Caco-2 (cell line): Measurements from ENCODE around the gene RUNX2. TPM values are rescaled to one million over a fixed set of nuclear protein-coding genes. Genes with fewer than 3 reads are reported as not detected.

Experiments used
- BruUV-seq: library from RNA; stranded (reverse); fragments of 400-500 nt; replicated peaks from 2 replicates; lab custom pipeline; 2021; lab: Mats Ljungman, UMichigan
- CTCF ChIA-PET: fragments of 300-600 bp; sonication (Branson Sonifier 250); formaldehyde crosslinking; loops from one replicate; lab custom pipeline; 2022; ENCODE audit warnings: antibody characterized with exemption; lab: Charles Lee
- POLR2A ChIA-PET: fragments of 300-600 bp; sonication (Branson Sonifier 250); formaldehyde crosslinking; loops from one replicate; lab custom pipeline; 2022; ENCODE audit warnings: antibody characterized with exemption; lab: Charles Lee
- DNase-seq, 2 experiments: peaks; one replicate each; pipeline versions ENCODE4 v3.0.0 to v3.0.0-alpha.2; 2020 to 2022
- H3K27me3 ChIP-seq: replicated peaks from 2 replicates; pipeline ENCODE4 v1.6.0; 2011; ENCODE audit warnings: low read length; ENCODE audit not compliant: control insufficient read depth, insufficient read depth
- H3K36me3 ChIP-seq: 2 replicates; pipeline ENCODE4 v1.5.1; 2011; ENCODE audit warnings: low read length; ENCODE audit not compliant: control insufficient read depth, insufficient read depth
- H3K4me1 ChIP-seq: fragments of 250-450 bp; sonication (Bioruptor Pico); 2 replicates; pipeline ENCODE4 v1.5.1; 2020; ENCODE audit warnings: mild to moderate bottlenecking
- H3K4me3 ChIP-seq: 2 replicates; pipeline ENCODE4 v1.5.1; 2011; ENCODE audit warnings: low read depth, mild to moderate bottlenecking, control low read depth, low read length
- H3K9me3 ChIP-seq: fragments of 250-450 bp; sonication (Bioruptor Pico); 2 replicates; pipeline ENCODE4 v1.5.1; 2020; ENCODE audit warnings: mild to moderate bottlenecking, moderate library complexity
- H3K27ac Mint-ChIP-seq: one replicate; pipeline ENCODE4 v1.8.0; 2022; ENCODE audit warnings: mixed read lengths; ENCODE audit not compliant: unreplicated experiment
- H3K27me3 Mint-ChIP-seq: one replicate; pipeline ENCODE4 v1.8.0; 2022; ENCODE audit warnings: mixed read lengths; ENCODE audit not compliant: insufficient read depth, unreplicated experiment
- H3K36me3 Mint-ChIP-seq: one replicate; pipeline ENCODE4 v1.8.0; 2022; ENCODE audit warnings: mild to moderate bottlenecking, mixed read lengths; ENCODE audit not compliant: insufficient read depth, unreplicated experiment
- H3K4me1 Mint-ChIP-seq: one replicate; pipeline ENCODE4 v1.8.0; 2022; ENCODE audit warnings: low read depth, mixed read lengths; ENCODE audit not compliant: unreplicated experiment
- H3K4me3 Mint-ChIP-seq: one replicate; pipeline ENCODE4 v1.8.0; 2022; ENCODE audit warnings: mild to moderate bottlenecking, moderate library complexity, mixed read lengths; ENCODE audit not compliant: unreplicated experiment
- H3K9me3 Mint-ChIP-seq: one replicate; pipeline ENCODE4 v1.8.0; 2022; ENCODE audit warnings: mixed read lengths; ENCODE audit not compliant: unreplicated experiment
- intact Hi-C: fragments of 100-400 bp; cut with micrococcal nuclease; formaldehyde crosslinking; loops from one replicate; pipeline ENCODE4 v1.10.0; 2022; ENCODE audit not compliant: unreplicated experiment
- total RNA-seq: library from RNA; stranded (reverse); gene quantifications from 2 replicates; pipeline ENCODE4 v1.2.3, GENCODE V29; 2022
- TF ChIP-seq, protein P1 (sequence below), 2 experiments: fragments of 200-600 bp in 1 of 2; IDR thresholded peaks; 1 replicate in 1 of 2; 2 replicates in 1 of 2; pipeline versions ENCODE4 v1.5.1 to v1.8.0; 2011 to 2022; ENCODE audit warnings: antibody characterized with exemption in 1 of 2, control low read depth in 1 of 2, inconsistent platforms in 1 of 2, low read depth in 1 of 2, low read length in 1 of 2, mild to moderate bottlenecking in 1 of 2, moderate library complexity in 1 of 2; ENCODE audit not compliant: insufficient read depth in 1 of 2, severe bottlenecking in 1 of 2, unreplicated experiment in 1 of 2

Gene RUNX2
- total RNA-seq, 1 experiment from 2014 or later = not detected

DNA sequence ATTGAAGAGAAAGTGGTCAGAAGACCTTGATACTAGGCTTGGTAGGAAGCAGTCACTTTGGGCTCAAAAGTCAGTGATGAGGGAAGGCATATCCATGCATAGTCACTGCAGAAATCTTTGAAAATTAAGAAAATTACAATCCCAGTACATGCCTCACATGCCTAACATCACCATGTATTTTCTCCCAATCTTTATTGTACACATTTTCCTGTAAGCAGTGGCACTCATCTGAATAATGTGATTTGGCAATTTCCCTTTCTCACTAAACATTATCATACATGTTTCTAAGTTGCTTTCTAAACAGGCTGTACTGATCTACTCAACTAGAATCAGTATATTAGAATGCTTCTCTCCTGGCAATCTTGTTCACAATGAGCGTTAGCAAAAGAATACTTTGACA lies 330.3 kb downstream of the RUNX2 start:
- ChIA-PET CTCF (no interaction called here), POLR2A (no interaction called here)
- DNase-seq = no peak
- no peak overlapping the region for H3K4me3 ChIP-seq
- H3K9me3 ChIP-seq = no peaks in the 10 kb centered on the region
- Mint-ChIP-seq H3K4me1 (no peaks in the 10 kb centered on the region), H3K27ac (no peak overlapping the region), H3K36me3 (no peaks in the 10 kb centered on the region), H3K27me3 (peaks cover 5% of the 10 kb centered on the region), H3K9me3 (peaks cover 13% of the 10 kb centered on the region), H3K4me3 (no peak overlapping the region)
- H3K27me3 ChIP-seq = no peaks in the 10 kb centered on the region
- BruUV-seq = no TSS peak
- intact Hi-C loops = no loop called here
- no peaks in the 10 kb centered on the region for H3K36me3 ChIP-seq
- H3K4me1 ChIP-seq = no peaks in the 10 kb centered on the region
- TF ChIP-seq, protein P1, sequence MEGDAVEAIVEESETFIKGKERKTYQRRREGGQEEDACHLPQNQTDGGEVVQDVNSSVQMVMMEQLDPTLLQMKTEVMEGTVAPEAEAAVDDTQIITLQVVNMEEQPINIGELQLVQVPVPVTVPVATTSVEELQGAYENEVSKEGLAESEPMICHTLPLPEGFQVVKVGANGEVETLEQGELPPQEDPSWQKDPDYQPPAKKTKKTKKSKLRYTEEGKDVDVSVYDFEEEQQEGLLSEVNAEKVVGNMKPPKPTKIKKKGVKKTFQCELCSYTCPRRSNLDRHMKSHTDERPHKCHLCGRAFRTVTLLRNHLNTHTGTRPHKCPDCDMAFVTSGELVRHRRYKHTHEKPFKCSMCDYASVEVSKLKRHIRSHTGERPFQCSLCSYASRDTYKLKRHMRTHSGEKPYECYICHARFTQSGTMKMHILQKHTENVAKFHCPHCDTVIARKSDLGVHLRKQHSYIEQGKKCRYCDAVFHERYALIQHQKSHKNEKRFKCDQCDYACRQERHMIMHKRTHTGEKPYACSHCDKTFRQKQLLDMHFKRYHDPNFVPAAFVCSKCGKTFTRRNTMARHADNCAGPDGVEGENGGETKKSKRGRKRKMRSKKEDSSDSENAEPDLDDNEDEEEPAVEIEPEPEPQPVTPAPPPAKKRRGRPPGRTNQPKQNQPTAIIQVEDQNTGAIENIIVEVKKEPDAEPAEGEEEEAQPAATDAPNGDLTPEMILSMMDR (IDR thresholded peaks at IDR 0.05; ENCODE audit: insufficient read depth in 1 of 2, low read depth in 1 of 2, low read length in 1 of 2, severe bottlenecking in 1 of 2, unreplicated experiment in 1 of 2) = no peak

DNA sequence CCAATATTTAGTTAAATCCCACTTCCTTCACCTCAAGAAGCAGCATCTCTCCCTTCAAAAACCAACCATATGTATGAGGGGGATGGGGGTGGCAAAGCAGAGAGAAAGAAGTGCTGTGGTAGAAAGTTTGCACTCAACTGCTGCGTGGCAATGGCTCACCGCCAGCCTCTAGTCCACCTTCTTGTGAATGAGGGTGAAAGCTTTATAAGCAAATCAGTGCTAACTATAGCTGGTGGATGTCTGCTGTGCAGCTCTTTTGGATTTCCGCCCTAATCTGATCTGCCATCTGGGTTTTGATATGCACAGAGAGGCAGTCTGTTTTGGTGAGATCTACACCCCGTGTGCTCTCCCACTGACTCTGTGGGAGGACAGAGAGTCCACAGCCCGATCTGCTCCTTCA lies 330.8 kb downstream of the RUNX2 start:
- no peaks in the 10 kb centered on the region for H3K4me1 ChIP-seq
- no peak for DNase-seq
- no peaks in the 10 kb centered on the region for H3K36me3 ChIP-seq
- Mint-ChIP-seq H3K36me3 (no peaks in the 10 kb centered on the region), H3K27me3 (peaks cover 5% of the 10 kb centered on the region), H3K27ac (no peak overlapping the region), H3K4me1 (no peaks in the 10 kb centered on the region), H3K9me3 (peaks cover 13% of the 10 kb centered on the region), H3K4me3 (no peak overlapping the region)
- intact Hi-C loops = no loop called here
- H3K9me3 ChIP-seq = no peaks in the 10 kb centered on the region
- BruUV-seq = no TSS peak
- H3K4me3 ChIP-seq = no peak overlapping the region
- ChIA-PET CTCF (no interaction called here), POLR2A (no interaction called here)
- TF ChIP-seq, protein P1 (IDR thresholded peaks at IDR 0.05; ENCODE audit: insufficient read depth in 1 of 2, low read depth in 1 of 2, low read length in 1 of 2, severe bottlenecking in 1 of 2, unreplicated experiment in 1 of 2) = no peak
- H3K27me3 ChIP-seq = no peaks in the 10 kb centered on the region

DNA sequence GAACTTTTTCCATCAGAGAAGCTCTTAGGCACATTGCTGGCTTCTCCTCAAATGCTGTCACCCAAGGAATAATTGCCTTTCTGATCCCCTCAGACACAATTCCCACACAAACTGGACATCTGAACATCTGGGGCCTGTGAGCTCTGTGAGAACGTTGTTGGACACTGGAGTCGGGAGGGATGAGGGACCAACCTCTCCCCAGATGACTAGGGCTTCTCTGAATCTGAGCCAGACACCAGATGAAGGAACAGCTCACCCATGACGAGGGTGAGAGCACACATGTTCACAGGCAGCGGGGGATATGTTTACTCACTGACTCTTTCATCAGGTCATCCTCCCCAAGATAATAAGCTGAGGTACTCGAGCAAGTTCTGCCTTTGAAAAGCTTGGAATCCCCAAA lies 333.5 kb downstream of the RUNX2 start:
- no peak overlapping the region for H3K27ac Mint-ChIP-seq
- H3K4me1 Mint-ChIP-seq = no peaks in the 10 kb centered on the region
- H3K4me3 Mint-ChIP-seq = no peak overlapping the region
- no peak for DNase-seq
- CTCF ChIA-PET = interaction anchor here (0.6 kb wide), 1 partner anchor 15 kb away, joined by 4 read pairs; no protein-coding TSS in a partner anchor
- Histone ChIP-seq H3K36me3 (no peaks in the 10 kb centered on the region), H3K27me3 (no peaks in the 10 kb centered on the region), H3K4me3 (no peak overlapping the region), H3K9me3 (no peaks in the 10 kb centered on the region), H3K4me1 (no peaks in the 10 kb centered on the region)
- TF ChIP-seq, protein P1 (IDR thresholded peaks at IDR 0.05; ENCODE audit: insufficient read depth in 1 of 2, low read depth in 1 of 2, low read length in 1 of 2, severe bottlenecking in 1 of 2, unreplicated experiment in 1 of 2) = no peak
- BruUV-seq = no TSS peak
- POLR2A ChIA-PET = no interaction called here
- no peaks in the 10 kb centered on the region for H3K36me3 Mint-ChIP-seq
- H3K9me3 Mint-ChIP-seq = peaks cover 7% of the 10 kb centered on the region
- intact Hi-C loops = no loop called here
- peaks cover 3% of the 10 kb centered on the region for H3K27me3 Mint-ChIP-seq
